ENCODE results near the gene NR1H2.

- TF ChIP-seq POLR2AphosphoS5 (IDR thresholded peaks at IDR 0.05; ENCODE audit: low read depth, low read length) (no peak), TAF1 (IDR thresholded peaks at IDR 0.05; ENCODE audit: borderline replicate concordance, insufficient read depth, low read length) (no peak)
Observed at GRCh38 chr19:50357178-50358100, 18.8 kb upstream of the NR1H2 start.

All from PFSK-1 (cell line).